Activated naive CD8-positive, alpha-beta T cell treated with anti-CD3 and anti-CD28 coated beads, Interleukin-2, amount 10 ng/mL, durations not matched to agents 7 days and 5 days (primary cell): ENCODE data around the gene CYB561D2. TPM values are rescaled to one million over a fixed set of nuclear protein-coding genes. Genes with fewer than 3 reads are reported as not detected.

Experiments
- ATAC-seq: fragments of 150-1000 bp; cut with Tn5 transposase; one replicate; pipeline ENCODE4 v1.10.0; 2021; ENCODE audit warnings: low read depth, moderate library complexity
- POLR2A ChIA-PET: fragments of 350-600 bp; sonication (Branson Sonifier 250); formaldehyde crosslinking; loops from one replicate; lab custom pipeline; 2021; ENCODE audit warnings: antibody characterized with exemption; lab: Charles Lee
- DNase-seq: peaks from one replicate; pipeline ENCODE4 v3.0.0; 2021
- H3K27ac Mint-ChIP-seq: one replicate; pipeline ENCODE4 v1.8.0; 2022; ENCODE audit warnings: mild to moderate bottlenecking, mixed read lengths
- H3K27me3 Mint-ChIP-seq: one replicate; pipeline ENCODE4 v1.8.0; 2022; ENCODE audit warnings: mild to moderate bottlenecking, moderate library complexity, mixed read lengths
- H3K36me3 Mint-ChIP-seq: one replicate; pipeline ENCODE4 v1.8.0; 2021; ENCODE audit warnings: mild to moderate bottlenecking, mixed read lengths
- H3K4me1 Mint-ChIP-seq: one replicate; pipeline ENCODE4 v1.8.0; 2021; ENCODE audit warnings: mixed read lengths
- H3K4me3 Mint-ChIP-seq: one replicate; pipeline ENCODE4 v1.8.0; 2022; ENCODE audit warnings: mild to moderate bottlenecking, moderate library complexity, mixed read lengths
- H3K9me3 Mint-ChIP-seq: one replicate; pipeline ENCODE4 v1.8.0; 2021; ENCODE audit warnings: mixed read lengths
- total RNA-seq, 2 experiments: library from RNA; stranded (reverse); gene quantifications; one replicate each; pipeline ENCODE4 v1.2.3, GENCODE V29; 2021

The CYB561D2 gene
- total RNA-seq, 2 experiments from 2014 or later, result 35.0 to 38.9 TPM

DNA sequence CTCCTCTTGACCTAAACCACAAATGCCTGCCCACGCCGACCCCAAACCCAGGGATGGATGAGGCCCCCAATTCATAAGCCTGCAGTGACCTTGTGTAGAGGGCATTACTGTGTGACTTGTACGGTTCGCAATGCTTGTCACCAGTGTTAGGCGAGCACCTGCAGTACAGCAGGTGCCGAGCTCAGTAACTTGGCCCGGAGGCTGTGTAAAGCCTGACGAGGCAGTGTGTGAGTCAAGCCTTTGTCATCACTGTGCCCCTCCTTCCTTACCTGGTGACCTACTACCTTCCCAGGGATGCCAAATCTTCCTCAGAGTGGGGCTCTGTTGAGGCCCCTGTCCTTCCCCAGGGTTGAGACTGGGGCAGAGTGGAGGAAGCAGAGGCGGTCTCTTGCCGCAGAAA is 45.8 kb downstream of the CYB561D2 start:
- ATAC-seq (no peak), DNase-seq (no peak)
- POLR2A ChIA-PET, result no interaction called here
- Mint-ChIP-seq H3K9me3 (no peaks in the 10 kb centered on the region), H3K27me3 (no peaks in the 10 kb centered on the region), H3K4me1 (peaks cover 13% of the 10 kb centered on the region), H3K27ac (no peak overlapping the region), H3K36me3 (no peaks in the 10 kb centered on the region), H3K4me3 (no peak overlapping the region)

DNA sequence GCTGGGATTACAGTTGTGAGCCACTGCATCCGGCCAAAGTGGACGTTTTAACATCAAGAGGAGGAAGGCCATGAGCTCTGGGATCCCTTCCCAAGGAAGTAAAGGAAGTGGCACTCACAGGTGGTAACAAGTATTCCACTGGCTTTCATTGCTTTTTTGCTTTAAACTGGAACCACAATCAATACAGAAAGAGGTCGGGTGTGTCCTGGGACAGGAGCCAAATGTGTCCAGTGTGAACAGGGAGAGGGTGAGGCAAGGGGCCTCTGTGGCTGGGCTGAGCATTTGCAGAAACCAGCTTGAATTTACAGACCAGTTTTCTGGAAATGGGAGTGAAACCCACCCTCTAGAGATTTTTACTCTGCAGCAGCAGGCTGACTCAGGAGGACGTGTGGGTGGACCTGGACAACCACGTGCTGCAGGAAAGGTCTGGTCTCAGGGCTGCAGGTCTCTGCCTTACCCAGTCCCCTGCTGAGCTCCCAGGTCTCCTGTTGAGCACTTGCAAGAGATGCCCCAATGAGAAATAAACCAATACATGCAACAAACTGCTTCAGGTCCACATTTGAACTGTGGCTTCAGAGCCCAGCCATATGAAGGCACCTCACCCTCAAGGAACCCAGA is 51.4 kb downstream of the CYB561D2 start:
- POLR2A ChIA-PET, result no interaction called here
- Mint-ChIP-seq H3K27ac (no peak overlapping the region), H3K36me3 (no peaks in the 10 kb centered on the region), H3K4me1 (peaks cover 7% of the 10 kb centered on the region), H3K9me3 (no peaks in the 10 kb centered on the region), H3K4me3 (no peak overlapping the region), H3K27me3 (no peaks in the 10 kb centered on the region)
- ATAC-seq (no peak), DNase-seq (no peak)

Other genes starting within 250 kb of the CYB561D2 start
- under 1 TPM in 1 of 2 experiments, not detected in 1; 0.09 TPM for gene SEMA3F, start 195.5 kb upstream of the CYB561D2 start, total RNA-seq
- not detected for gene GNAT1, start 159.3 kb upstream of the CYB561D2 start, total RNA-seq
- gene SLC38A3, start 145.6 kb upstream of the CYB561D2 start, total RNA-seq, result not detected
- gene GNAI2, start 114.7 kb upstream of the CYB561D2 start, total RNA-seq, result 100 to 1,000 TPM; 435 to 448 TPM
- gene SEMA3B, start 81.7 kb upstream of the CYB561D2 start, total RNA-seq, result 1 to 10 TPM in 1 of 2 experiments, under 1 TPM in 1; 0.36 to 1.0 TPM
- gene LSMEM2, start 71.8 kb upstream of the CYB561D2 start, total RNA-seq, result not detected
- 10 to 100 TPM; 50.0 to 59.0 TPM for gene IFRD2, start 58.4 kb upstream of the CYB561D2 start, total RNA-seq
- gene HYAL3, start 51.5 kb upstream of the CYB561D2 start, total RNA-seq, result 1 to 10 TPM; 5.9 to 7.0 TPM
- gene NAA80, start 51.5 kb upstream of the CYB561D2 start, total RNA-seq, result 10 to 100 TPM; 34.3 to 37.7 TPM
- gene HYAL1, start 47.3 kb upstream of the CYB561D2 start, total RNA-seq, result under 1 TPM; 0.25 to 0.28 TPM
- 1 to 10 TPM; 4.9 to 5.1 TPM for gene HYAL2, start 28.1 kb upstream of the CYB561D2 start, total RNA-seq
- gene TUSC2, start 22.6 kb upstream of the CYB561D2 start, total RNA-seq, result 10 to 100 TPM; 20.2 to 20.8 TPM
- gene RASSF1, start 10.0 kb upstream of the CYB561D2 start, total RNA-seq, result 100 to 1,000 TPM; 183 to 188 TPM
- gene ZMYND10, start 5.1 kb upstream of the CYB561D2 start, total RNA-seq, result 1 to 10 TPM; 2.2 to 2.7 TPM
- gene NPRL2, start 87 bp upstream of the CYB561D2 start, total RNA-seq, result 10 to 100 TPM; 55.8 to 58.2 TPM
- 10 to 100 TPM; 23.4 to 24.4 TPM for gene TMEM115, start 8.7 kb downstream of the CYB561D2 start, total RNA-seq
- 1 to 10 TPM; 2.1 to 2.5 TPM for gene CACNA2D2, start 152.8 kb downstream of the CYB561D2 start, total RNA-seq
- gene C3orf18, start 216.9 kb downstream of the CYB561D2 start, total RNA-seq, result 10 to 100 TPM; 53.2 to 58.4 TPM
- gene HEMK1, start 218.7 kb downstream of the CYB561D2 start, total RNA-seq, result 100 to 1,000 TPM in 1 of 2 experiments, 10 to 100 TPM in 1; 97.4 to 102 TPM